GM12874 (cell line): ENCODE results near the gene CYP26A1.

Experiments
- CTCF ChIP-seq: IDR thresholded peaks from 2 replicates; pipeline ENCODE4 v1.5.1; 2011; ENCODE audit warnings: low read depth, mild to moderate bottlenecking, control low read depth, low read length, moderate library complexity; ENCODE audit not compliant: insufficient read depth

CYP26A1 gene

GRCh38 chr10:93072225-93072712, 1.4 kb upstream of the CYP26A1 start:
- TF ChIP-seq CTCF, result no peak

GRCh38 chr10:93072713-93073538, 767 bp upstream of the CYP26A1 start:
- TF ChIP-seq CTCF, result no peak

- TF ChIP-seq CTCF, result peak; percentile 17; the same call in 1 of the 2 replicates
Measured at GRCh38 chr10:93074147-93074596, 479 bp downstream of the CYP26A1 start.

GRCh38 chr10:93074597-93075368, 1.1 kb downstream of the CYP26A1 start:
- TF ChIP-seq CTCF, result no peak

GRCh38 chr10:93075369-93076221, 1.9 kb downstream of the CYP26A1 start:
- no peak for TF ChIP-seq CTCF

GRCh38 chr10:93076871-93077270, 3.2 kb downstream of the CYP26A1 start:
- TF ChIP-seq CTCF, result no peak

GRCh38 chr10:93077860-93078337, 4.2 kb downstream of the CYP26A1 start:
- TF ChIP-seq CTCF, result no peak
